Stimulated activated CD8-positive, alpha-beta memory T cell treated with anti-CD3 and anti-CD28 coated beads, Interleukin-2, amount 100 ng/mL, for 48 hours (primary cell): ENCODE measurements around the gene CCL3.
"Not testable (repeated sequence)": the region's sequence is repeated elsewhere in the genome, so short reads cannot be mapped to it uniquely, and the experiment has no call there.

Experiments
- DNase-seq, 2 donors: peaks; one replicate each; pipeline ENCODE4 v3.0.0-alpha.2; 2020; ENCODE audit warnings: low read depth in 2 of 2

The CCL3 gene

DNA sequence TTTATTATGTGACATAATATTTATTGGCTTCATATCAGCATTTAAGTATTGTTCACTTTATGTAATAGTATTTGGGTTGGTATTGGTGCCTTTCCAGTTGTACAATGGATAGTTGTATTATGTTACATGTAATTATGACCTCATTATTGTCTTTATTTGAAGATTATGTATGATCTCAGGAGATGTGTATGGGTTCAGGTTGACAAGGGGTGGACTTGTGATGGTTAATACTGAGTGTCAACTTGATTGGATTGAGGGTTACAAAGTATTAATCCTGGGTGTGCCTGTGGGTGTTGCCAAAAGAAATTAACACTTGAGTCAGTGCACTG lies 25.7 kb upstream of the CCL3 start:
- DNase-seq, result not testable (repeated sequence)

DNA sequence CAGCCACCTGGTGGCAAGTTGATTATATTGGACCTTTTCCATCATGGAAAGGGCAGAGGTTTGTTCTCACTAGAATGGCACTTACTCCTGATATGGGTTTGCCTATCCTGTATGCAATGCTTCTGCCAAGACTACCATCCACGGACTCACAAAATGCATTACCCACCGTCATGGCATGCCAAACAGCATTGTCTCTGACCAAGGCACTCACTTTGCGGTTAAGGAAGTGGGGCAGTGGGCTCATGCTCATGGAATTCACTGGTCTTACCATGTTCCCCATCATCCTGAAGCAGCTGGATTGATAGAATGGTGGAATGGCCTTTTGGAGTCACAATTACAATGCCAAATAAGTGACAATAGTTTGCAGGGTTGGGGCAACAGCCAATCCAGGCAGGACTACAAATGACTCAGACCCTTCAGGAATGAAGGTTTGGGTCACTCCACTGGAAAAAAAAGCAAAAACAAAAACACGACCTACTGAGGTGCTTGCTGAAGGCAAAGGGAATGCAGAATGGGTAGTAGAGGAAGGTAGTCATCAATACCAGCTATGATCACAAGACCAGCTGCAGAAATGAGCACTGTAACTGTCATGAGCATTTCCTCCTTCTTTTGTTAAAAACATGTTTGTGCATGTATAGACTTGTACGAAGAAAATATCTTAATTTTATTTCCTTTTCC lies 25.2 kb upstream of the CCL3 start:
- not testable (repeated sequence) for DNase-seq

DNA sequence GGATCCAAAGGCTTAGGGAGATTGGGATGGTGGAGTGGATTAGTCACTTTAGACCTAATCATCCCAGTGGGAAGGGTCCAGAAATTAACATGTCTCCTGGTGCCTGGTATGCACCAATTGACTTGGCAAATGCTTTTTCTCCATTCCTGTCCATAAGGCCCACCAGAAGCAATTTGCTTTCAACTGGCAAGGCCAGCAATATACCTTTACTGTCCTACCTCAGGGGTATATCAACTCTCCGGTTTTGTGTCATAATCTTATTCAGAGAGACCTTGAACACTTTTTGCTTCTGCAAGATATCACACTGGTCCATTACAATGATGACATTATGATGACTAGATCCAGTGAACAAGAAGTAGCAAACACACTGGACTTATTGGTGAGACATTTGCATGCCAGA lies 23.2 kb upstream of the CCL3 start:
- DNase-seq, result not testable (repeated sequence)

DNA sequence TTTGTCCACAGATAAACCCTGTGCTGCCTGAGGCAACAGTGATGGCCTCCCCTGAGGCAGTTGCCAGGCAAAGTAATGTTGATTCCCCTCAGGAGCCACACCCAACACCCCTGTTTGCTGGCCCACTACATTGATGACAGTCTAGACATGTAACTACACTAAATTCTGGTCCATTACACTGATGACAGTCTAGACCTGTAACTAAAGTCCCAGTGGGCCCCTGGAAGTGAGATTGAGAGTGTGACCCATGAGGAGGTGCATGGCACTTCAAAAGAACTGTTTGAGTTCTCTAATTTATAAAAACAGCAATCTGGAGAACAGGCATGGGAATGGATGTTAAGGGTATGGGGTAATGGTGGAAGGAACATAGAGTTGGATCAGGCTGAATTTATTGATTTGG lies 22.6 kb upstream of the CCL3 start:
- no peak for DNase-seq

DNA sequence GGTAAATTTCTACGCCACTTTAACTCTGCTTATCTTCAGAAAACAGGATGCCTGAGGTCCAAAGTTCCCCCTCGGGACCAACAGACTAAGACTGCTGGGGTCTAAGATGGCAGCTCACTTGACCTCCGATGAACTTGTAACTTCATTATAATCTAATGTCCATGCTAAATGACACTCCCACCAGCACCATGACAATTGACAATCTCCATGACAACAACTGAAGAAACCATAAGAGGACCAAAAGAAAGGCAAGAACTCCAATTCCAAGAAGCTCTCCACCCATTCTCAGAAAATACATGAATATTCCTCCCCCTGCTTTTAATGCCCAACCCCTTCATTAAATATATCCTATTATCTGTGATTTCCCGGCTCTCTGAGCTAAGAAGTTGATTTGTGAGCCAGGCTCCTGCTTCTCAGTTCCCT lies 21.1 kb upstream of the CCL3 start:
- no peak for DNase-seq

DNA sequence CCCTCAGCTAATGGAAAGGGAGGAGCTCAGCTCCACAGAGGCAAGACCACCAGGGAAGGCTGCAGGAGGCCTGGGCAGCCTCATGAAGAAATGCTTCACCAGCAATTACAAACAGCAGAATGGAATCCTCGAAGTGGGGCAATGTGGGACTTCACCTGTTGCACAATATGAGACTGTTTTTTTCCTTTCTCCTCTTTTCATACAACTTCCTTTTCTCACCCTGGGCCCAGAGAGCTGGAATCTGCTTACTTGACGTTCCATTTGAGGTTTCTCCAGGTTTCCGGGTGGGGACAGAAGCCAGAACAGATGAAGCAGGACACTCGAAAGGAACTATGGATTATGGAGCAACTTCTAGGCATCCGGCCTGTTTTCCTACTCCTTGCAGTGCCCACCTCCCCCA lies 18.3 kb upstream of the CCL3 start:
- not testable (repeated sequence) for DNase-seq

DNA sequence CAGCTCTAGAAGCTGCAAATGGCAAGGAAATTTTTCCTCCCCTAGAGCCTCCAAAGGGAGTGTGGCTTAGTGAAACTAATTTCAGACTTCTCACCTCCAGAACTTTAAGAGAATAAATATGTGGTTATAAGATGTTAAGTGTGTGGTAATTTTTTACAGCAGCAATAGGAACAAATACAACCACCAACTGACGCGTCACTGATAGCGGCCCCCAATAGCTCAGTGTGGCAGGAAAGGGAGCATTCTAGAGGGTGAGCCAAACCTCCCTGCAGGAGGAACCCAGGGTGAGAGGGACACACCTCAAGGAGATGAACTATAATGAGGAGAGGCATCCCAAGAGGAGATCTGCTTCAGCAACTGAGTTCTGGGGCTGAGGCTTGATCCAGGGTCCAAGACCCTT lies 17.7 kb upstream of the CCL3 start:
- DNase-seq, result no peak

GRCh38 chr17:36106493-36106835 lies 16.5 kb upstream of the CCL3 start:
- DNase-seq, result no peak

GRCh38 chr17:36105781-36106492 lies 16.0 kb upstream of the CCL3 start:
- DNase-seq, result no peak

DNA sequence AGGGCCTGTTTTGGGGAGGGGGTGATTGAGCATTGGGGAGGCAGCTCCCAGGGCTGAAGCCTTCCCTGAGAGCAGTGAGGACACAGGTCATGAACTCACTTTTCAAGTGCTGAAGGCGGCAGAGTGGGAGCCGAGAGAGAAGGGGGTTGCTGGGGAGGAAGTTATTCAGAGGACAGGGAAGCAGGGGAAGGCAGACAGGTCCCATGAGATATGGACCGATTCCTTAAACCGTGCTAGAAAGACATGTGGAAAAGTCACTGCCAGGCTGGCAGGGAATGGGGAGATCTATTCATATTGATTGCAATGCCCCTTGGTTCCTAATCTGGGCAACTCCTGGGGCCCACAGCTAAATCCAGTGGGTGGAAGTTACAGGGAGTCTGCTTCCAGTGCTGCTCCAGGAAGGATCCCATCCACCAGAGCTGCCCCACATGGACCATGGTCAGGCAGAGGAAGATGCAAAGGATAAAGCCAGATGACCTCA lies 14.8 kb upstream of the CCL3 start:
- DNase-seq, result no peak

- not testable (repeated sequence) for DNase-seq
Measured at GRCh38 chr17:36104246-36104645, 14.3 kb upstream of the CCL3 start.

- DNase-seq, result not testable (repeated sequence)
Measured at GRCh38 chr17:36103401-36103975, 13.5 kb upstream of the CCL3 start, which contains the start of gene CCL4. CCL4 (plus strand) TSS chr17:36103827; CDS start chr17:36103906, 79 bp downstream.

DNA sequence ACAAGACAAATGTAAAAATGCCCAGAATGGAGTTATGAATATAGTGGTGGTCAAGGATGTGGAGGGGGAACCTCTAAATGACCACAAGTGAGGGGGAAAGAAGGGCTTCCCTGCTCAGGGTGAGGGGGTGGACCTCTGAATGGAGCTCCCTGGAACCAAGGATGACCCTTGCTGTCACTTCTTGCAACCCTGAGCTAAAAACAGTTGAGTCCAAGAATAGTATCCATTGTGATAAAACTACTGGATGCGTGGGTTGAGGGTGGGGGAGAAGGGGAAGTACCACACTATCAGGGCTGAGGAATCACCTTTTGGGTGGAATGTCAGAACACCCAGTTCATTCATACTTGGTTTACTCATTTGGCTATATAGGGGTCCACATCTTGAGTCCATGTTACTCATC lies 9.1 kb upstream of the CCL3 start:
- not testable (repeated sequence) for DNase-seq

GRCh38 chr17:36095992-36096391 lies 6.0 kb upstream of the CCL3 start:
- no peak for DNase-seq

DNA sequence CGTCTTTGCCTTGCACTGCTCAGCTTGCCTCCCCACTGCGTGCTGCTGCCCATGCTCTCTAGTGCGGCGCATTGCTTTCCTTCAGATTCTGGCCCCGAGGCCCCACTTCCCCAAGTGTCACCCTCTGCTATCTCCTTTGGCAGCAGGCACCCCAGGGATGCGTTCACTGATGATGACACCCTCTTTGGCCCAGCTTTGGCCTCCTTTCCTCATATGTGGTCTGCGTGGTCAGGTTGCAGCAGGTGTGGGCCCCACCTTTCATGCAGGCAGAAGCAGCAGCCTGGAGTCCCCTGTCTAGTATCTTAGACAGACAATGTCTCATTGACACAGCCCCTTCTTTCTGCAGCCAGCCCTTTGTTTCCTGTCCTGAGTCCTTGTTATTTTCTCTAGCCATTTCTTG lies 4.8 kb upstream of the CCL3 start:
- no peak for DNase-seq

DNA sequence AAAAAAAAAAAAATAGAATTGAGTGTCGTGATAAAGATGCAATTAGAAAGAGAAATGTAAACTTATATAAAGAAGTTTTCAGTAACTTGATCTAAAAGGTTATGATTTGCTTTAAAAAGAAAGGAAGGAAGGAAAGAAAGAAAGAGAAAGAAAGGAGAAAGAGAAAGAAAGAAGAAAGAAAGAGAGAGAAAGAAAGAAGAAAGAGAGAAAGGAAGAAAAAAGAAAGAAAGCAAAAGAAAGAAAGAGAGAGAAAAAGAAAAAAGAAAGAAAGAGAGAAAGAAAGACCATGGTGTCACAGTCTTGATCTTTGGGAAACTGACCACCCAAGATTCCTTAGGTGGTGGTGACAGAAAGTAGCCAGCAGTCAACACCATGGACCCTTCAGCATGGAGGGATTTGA lies 4.3 kb upstream of the CCL3 start:
- DNase-seq, result no peak

- DNase-seq, result not testable (repeated sequence)
Measured at GRCh38 chr17:36092715-36093114, 2.8 kb upstream of the CCL3 start.

- no peak for DNase-seq
Measured at GRCh38 chr17:36092230-36092629, 2.3 kb upstream of the CCL3 start.

GRCh38 chr17:36089339-36089865 lies 541 bp downstream of the CCL3 start:
- DNase-seq, result no peak

DNA sequence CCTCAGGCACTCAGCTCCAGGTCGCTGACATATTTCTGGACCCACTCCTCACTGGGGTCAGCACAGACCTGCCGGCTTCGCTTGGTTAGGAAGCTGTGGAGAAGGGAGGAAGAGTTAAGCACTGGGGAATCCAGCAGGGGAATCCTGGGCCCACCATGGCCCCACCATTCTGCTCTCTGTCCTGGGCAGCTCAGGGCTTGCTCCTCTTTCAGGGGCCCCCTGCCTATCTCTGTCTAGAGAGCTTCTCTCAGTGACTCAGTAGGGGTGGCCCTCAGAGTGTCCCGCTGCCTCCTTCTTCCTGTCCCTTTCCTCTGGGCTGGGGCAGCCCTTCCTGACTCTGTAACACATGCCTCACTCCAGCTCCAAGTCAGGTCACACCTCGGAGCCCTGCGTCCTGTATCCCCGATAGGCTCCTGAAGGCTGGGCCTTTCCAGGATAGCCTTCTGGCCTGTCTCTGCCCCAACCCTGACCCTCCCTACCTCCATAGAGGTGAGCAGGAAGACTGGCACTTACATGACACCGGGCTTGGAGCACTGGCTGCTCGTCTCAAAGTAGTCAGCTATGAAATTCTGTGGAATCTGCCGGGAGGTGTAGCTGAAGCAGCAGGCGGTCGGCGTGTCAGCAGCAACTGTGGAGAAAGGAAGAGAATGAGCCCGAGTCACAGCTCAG lies 1.1 kb downstream of the CCL3 start:
- DNase-seq, result no peak

GRCh38 chr17:36087897-36088572 lies 1.9 kb downstream of the CCL3 start:
- not testable (repeated sequence) for DNase-seq

DNA sequence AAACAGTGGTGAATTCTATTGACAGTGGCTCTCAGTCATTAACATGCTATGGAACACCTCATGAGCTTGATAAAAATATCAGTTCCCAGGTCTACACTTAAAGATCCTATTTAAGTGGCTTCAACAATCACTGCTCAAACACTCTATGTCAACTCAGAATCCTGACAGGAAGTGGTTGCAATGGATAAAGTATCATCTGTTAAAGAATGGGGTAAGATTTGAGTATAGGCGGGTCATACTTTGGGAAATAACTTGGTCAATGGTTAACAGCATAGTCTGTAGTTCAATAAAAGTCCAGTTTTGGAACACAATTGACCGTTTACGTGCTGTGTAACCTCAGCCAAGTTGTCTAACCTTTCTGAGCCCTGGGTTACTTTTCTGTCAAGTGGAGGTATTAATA lies 2.5 kb downstream of the CCL3 start:
- not testable (repeated sequence) for DNase-seq
